Activated CD4-positive, alpha-beta T cell treated with anti-CD3 and anti-CD28 coated beads, Interleukin-2, Interleukin-6, amounts not matched to agents 100 ng/mL and 50 ng/mL, durations not matched to agents 16 hours and 8 hours (primary cell): Measurements from ENCODE around the gene CBLB.

Experiments used
- DNase-seq: peaks from one replicate; pipeline ENCODE4 v3.0.0-alpha.2; 2020

Gene CBLB

DNA sequence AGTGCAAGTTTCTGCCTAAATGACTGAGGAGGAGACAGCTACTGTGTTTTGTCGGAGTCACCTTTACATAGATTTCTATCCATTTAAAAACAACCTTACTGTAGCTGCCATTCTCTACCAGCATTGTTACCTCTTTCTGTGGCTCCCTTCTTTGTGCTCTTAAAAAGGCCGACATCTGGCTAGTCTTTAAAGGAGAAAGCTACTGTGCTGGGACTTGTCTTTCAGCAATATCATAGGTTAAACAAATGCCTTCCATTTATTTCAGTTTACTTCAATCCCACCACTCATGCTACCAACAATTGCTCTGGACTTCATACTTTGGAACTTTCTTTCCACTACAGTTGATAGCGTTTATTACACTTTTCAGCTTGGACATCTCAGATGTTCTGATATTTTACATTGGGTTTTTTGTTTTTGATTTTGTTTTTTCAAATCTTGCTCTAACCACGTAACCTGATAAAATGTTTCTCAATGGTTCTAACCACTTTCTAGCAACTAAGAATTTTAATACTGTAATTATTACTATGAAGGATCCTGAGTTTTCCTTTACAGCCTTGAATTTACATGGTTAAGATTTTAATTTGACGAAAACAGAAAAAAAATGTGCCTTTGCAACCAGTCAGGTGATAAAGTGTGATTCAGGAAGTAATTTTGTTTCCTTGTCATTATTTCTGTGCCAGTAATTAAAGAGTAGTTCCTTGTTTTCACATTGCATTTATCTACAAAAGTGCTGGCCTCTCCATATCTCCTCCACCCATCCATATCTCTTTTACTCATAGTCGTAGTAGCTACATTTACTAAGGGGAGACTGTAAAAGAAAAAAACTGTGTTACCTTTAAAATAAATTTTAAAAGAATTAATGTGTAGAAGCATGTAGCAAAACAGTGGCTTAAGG, 1.3 kb upstream of the CBLB start:
- DNase-seq, result no peak

DNA sequence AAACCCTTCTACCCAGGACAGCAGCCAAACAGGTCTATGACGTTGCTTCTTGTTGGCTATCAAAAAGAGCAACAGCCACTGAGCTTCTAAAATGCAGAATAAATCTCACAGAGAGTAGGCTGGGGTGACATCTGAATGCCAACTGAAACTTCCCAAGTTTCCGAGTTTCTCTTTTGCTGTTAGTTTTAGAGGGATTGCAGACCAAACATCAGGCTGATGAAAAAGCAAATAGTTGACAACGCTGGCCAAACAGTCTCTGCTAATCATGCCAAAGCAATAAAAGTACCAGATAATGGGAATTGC, 670 bp upstream of the CBLB start:
- no peak for DNase-seq

DNA sequence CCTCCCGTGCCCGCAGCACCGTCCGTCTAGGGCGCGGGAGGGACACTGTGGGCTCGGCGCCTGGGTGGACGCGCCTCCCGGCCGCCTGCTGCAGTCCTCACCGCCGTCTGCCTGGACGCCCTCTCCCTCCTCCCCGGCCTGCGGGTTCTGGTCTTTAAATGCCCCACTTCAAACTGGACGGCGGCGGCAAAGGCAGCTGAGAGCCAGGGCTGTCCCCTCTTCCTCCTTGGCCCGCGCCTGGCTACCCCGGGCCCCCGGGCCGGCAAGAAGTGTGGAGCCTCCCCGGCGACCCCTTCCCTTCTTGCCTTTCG, 426 bp downstream of the CBLB start:
- peak; percentile 28 for DNase-seq

DNA sequence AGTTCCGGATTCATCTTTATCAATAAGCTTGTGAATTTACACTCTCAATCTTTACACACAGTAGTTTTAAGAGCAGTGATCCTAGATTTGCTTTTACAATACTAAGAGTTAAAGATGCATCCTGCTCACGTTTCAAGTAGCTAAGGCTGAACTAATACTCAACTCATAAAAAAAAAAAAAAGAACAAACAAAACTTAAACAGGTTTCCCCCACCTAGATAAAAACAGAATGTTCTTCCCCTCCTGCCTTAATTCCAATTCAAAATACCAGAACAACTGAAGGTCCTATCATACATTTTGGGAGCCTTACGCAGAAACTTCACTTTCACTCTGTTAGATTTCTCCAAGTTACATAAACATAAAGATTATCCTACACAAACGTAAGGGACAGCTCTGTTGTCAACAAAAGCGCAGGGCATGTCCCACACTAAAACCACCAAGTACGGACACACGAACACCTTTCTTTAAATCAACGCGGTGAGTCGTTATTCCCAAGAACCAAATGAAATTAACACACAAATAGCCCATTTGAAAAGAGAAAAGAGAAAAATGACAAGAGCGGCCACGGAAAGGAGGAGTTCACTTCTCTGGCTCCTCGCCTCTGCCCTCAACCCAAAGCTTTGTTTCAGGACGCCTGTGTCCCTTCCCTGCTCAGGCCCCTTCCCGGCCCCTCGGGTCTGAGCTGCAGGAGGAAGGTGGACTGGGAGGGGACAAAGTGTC, 941 bp downstream of the CBLB start:
- DNase-seq, result no peak

DNA sequence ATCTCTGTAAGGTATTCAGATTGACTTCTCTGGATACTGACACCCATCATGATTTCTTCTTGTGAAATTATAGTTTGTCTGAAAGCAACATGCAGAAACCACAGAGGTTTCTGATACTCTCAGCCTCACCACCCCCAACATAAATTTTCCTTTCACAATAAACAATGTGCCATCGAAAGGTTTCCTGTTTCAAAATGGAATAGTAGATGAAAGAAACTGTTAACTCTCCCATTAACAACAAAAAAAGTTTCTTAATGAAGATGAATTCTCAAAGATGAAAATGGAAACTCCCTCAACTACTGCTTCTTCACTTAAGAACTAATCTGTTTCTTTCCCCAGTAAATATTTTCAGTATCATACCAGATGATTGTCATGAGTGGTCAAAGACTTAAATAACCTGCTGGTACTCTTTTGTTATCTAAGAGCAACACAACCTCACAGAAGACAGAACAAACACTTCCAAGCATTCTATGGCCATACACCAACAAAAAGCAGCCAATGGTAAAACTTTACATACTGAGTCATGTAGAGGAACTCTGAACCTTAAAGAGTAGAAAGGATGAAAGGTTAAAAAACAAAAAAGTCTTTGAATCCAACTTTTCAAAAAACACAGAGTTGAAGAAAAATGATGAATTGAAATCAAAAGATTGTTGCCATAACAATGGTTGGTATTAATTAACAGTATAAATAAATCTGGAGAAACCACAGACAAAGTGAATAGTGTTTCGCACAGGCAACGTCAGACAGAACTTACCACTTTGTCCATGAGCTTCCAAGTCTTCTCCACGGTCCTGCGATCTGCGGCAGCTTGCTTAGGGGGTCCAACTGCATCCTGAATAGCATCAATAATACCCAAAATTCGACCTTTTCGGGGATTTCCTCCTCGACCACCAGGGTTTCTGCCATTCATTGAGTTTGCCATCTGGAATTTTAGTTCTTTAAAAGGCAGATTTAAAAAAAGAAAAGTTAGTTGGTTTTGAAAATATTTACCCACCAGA, 1.9 kb downstream of the CBLB start:
- peak; percentile 78 for DNase-seq

DNA sequence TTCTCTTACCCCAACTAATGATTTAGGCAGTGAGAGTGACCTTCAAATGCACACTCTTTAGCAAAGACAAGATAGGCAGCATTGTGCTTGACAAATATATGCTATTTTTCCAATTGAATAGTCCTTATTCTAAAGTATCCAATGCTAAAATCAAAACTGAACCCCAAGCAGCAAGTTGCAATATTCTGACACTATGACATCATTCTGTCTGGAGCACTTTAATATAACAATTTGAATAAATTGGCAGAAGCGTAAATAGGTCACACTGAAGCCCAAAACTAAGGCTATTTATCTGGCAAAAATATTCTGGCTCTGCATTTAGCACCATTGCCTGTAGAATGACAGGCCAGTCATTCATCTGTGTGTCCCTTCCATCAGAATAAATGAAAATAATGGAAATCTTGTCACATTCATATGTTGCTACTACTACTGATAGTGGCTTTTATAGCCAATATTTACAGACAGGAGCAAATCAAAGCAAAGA, 2.9 kb downstream of the CBLB start:
- DNase-seq, result no peak

DNA sequence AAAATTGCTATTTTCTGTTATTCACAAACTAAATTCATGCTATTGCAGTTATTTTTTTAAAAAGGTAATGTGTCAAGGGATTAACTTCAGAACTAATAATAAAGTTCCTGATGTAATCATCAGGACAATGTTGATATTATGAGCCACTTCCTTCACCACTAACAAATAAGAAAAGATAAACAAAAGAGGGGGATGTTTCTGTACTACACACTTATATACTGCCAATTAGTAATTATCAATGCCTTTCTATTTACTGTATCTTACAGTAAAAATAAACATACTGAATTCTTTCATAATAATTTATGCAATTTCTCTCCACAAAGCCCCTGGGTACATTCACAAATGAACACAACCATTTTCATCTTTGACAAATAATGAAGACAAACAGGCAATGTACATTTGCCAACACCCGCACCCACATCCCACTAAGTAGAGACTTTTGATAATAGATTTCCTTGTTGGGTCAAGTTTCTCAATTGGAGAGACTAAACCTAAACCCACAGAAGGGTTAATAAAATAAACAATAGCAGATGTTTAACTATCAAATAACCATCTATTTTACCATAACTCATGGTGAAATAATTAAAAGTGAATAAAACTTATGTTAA, 3.7 kb downstream of the CBLB start:
- no peak for DNase-seq

DNA sequence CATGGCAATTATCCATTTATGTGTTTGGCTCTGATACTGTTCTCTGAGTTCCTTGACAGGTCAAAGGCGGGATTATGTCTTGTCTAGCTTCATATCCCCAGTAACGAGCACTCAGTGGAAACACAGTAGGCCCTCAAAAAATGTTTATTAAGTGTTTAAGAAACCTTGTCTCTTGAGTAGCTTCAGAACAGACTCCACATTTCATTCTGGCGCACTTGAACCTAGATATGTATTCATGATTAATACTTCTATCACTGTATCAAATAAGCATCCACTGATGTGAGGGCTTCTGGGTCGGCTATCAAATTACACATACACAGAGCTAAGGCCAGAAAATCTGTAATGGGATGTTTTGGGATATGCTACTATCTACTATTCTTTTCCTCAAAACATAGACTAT, 4.6 kb downstream of the CBLB start:
- DNase-seq, result no peak

DNA sequence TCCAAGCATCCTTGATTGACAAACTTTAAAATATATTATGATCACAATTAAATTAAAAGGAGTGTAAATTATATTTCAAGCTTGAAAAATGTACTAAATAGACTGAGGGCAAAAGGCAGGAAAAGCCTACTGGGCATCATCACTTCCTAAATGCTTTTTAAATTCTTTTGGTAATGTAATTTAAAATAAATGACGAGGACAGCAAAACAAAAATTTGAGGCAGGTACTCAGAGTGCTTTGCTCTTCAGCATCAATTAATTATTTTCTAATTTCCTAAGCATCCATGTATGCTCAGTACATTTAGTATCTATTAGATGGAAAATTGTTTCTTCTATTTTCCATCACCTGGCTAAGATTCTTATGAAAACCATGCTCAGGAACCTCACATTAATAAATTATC, 5.2 kb downstream of the CBLB start:
- DNase-seq, result no peak

DNA sequence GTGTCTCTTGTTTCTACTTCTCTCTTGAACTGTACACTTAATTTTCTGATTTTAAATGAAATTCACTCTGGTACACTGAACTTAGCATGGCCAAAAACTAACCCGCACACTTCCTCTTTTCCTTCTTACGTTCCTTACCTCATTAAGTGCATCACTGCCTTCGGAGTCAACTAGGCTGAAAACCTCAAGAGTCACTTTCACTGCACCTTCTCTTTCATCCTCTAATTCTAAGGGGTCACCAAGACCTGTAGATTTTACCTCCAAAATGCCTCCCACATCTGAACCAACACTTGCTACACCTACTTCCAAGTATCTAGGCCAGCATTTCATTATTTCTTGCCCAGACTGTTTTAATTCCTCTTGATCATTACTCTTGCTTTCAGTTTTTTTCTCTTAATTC, 6.6 kb downstream of the CBLB start:
- no peak for DNase-seq

DNA sequence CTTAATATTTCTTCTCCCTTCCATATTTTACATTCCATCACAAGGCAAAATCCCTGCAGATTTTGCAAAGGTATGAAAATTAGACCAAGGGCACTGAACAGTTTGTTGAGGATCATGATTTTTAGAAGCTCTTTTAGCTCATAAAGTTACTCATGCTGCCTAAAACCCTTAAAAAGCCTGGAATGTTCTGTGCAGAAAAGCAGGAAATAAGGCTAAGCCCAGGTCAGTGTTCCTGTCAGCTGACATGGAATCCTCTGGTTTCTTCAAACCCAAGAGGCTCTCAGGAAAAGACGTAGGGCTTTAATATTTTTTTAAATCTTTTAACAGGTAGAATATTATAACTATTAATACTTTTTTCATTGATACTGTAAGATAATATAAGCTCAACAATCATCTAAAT, 8.2 kb downstream of the CBLB start:
- no peak for DNase-seq

DNA sequence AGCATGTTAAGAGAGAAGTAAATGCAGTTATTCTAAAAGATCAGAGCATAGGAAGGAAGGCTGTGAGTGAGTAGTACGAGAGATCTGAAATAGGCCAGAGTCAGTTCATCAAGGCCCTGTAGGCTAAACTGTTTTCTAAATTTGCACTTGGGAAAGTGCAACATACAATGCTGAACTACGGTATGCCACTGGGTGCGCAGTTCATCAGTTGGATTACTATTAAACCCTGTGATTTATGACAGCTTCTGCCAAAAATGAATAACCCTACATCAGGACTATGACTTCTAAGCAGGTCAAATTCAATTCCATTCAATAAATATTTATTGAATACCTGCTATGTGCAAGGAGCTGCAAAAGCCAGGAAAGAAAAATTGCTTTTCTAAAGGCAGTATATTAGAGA, 10.8 kb downstream of the CBLB start:
- DNase-seq, result no peak

DNA sequence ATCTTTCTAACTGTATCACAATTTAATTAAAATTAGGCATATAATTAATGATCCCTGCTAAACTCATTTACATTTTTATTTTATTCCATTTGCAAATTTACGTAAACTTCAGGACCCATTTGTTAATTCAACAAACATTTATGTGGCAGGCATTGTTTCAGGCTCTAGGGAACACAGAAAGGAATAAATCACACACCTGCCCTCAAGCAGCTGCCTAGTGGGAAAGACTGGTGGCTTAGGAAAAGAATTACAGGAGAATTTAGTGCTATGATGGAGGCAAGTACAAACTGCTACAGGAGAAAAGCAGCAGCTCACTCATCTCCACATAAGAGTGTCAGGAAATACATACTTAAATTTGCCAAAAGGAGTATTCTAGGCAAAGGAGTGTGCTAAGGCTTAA, 11.2 kb downstream of the CBLB start:
- no peak for DNase-seq

DNA sequence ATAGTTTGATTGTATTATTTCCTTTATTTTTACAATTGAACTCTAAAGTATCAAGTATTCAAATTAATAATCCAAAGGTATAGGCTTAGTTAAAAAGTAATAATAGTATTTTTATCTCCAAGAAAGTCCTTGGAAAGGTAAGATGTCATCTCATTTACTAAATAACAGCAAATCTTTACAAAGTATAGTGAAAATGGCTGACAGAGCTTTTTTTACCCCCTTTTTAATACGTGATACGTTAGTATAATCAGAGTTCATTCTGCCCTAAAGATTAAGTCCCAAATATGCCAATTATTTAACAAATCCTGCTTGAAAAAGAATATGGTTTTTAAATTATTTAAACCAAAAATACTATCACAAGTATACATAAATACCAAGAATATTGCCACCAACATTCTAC, 12.2 kb downstream of the CBLB start:
- no peak for DNase-seq

DNA sequence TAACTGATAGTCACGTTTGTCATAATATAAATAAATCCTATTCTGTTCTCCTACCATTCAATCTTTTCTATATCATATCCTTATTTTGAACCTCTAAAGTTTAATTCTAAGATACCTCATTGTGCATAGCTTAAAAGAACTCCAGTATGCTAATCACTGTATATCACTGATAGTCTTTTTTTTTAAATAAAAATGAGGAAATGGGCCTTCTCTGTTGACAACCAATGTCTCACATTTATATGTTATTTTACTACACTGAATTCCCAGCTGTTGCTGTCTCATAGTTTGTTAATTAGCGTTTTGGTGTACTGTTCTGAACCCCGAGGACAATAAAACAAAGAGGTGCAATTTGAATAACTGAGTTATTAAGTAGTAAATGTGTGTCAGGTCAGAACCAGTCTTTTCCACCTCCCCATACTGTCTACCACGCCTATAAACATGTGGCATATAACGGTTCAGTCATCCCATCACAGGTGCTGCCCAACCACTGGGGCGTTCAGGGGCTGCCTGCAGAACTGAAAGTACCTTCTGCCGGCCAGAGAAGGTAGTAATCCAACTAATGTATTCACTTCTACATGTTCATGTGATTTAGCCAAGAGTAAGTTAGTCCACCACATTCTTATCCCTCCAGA, 14.9 kb downstream of the CBLB start:
- DNase-seq, result no peak

DNA sequence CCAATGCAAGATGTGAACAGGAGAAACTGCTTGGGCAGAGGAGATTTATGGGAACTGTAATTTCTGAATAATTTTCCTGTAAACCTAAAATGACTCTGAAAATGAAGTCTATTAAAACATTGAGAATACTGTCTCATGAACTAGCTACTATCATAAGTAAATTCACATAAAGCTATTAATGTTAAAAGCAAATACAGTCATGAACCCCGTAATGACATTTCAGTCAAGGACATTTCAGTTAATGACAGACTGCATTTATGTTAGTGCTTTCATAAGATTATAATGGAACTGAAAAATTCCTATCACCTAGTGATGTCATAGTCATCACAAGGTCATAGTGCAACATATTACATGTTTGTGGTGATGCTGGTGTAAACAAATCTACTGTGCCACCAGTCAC, 17.2 kb downstream of the CBLB start:
- DNase-seq, result no peak

DNA sequence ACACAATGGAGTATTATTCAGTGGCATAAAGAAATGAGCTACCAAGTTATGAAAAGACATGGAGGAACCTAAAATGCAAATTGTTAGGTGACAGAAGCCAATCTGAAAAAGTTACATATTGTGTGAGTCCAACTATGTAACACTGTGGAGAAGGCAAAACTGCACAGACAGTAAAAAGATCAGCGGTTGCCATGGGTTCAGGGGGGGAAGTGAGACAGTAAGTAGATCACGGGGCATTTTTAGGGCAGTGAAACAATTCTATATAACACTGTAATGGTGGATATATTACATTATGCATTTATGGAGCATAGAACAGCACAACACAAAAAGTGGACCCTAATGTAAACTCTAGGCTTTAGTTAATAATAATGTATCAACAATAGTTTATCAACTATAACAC, 17.6 kb downstream of the CBLB start:
- DNase-seq, result no peak

DNA sequence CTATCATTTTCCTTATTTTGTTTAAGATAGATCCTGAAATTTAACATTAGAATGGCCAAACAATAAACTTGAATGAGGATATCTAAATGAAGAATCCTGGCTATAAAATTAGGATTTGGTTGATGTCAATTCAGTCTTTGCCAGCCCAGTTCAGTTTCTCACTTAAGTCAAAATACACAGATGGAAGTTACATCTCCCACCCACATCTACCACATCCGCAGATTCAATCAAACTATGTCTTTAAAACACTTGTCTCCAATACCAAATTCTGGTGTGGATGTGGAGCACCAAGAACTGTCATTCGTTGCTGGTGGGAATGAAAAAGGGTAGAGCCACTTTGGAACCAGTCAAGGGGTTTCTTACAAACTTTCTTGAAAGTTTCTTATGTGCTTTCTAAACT, 18.2 kb downstream of the CBLB start:
- no peak for DNase-seq

DNA sequence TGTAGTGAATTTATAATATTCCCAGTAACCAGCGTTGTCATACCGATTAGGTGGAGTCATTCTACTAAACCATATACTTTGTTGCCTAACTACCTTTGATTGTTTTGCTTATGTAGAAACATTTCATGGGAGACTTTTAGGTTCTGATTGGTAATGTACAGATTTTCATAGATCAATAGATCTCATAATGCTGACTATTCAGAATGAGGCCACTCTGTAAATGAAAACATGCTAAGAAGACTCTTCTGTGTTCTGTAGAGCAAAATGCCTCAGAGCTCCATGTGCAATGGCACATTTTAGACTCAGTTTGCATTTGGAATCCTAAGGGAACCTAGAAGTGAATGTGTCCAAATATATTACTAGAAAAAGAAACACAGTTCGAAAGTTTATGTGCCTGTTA, 20.0 kb downstream of the CBLB start:
- no peak for DNase-seq

DNA sequence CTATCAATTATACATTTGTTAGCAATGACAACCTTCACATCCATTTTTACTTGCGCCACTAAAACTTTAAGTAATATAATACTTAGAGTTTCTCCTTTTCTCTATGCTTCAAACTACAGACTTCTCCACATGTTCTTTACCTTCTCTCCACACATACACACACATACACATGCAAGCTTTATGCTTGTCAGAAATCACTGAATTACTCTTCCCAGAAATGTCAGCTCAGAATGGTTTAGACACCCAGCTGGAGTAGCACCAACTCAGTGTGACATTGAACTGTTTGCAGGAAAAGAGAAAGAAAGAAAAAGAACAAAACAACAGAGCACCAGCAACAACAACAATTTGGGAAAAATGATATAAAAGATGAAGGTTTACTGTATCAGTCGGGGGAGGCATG, 20.9 kb downstream of the CBLB start:
- DNase-seq, result no peak

DNA sequence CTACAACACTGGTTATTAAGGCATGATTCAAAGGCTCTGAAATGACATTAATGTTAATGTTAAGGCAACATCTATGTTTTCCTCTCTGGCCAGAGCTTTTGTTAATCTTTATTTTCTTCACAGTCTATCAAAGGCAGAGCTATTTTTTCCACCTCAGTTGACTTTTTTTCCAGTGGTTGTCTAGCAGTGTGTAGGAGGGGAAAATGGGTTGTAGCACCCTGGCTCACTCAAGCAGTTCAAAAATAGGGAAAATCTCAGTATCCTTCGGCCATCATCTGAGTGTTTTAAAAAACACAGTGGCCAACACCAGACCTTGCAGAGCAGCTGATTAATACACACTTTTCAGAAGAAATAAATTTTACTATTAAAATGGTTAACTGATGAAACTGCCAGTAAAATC, 21.4 kb downstream of the CBLB start:
- no peak for DNase-seq

DNA sequence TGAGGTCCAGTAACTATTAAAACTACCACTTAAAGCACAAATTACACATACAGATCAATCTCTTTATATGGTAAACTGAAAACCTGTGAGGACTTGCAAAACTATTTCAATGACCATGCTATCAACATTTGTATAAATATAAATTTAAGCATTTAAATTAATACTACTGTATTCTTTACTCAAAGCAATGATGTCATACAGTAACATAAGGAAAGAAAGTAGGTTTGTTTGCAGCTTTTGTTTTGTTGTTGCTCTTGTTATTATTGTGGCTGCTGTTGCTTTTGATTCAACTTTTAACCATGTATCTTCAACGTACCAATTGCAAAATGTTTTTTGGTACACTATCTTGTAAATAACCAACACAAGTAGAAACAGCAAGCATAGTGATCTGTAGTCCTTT, 22.0 kb downstream of the CBLB start:
- DNase-seq, result no peak

DNA sequence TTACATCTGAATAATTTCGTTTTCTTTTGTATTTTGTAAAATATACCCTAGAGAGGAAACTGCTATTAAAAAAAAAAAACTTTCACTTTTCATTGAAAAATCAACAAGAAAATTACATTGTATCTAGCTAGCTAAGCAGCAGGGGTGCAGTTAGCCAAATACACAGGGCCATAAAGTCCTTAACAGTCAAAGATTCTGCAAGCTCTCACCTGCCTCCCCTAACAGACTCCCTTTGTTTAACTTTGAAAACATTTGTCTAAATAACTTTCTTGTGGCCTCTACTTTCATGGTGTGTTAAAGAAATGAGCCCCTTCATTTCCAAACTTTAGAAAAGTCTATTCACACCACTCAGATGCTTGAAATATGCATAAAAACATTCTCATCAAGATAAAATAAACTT, 23.3 kb downstream of the CBLB start:
- no peak for DNase-seq
